NCI-H2196 treated with DMSO at 0.1 percent for 48 hours (cell line): ENCODE results near the gene SLCO3A1.

Source experiments
- DNase-seq: peaks from one replicate; lab custom pipeline; 2025; ENCODE audit not compliant: unreplicated experiment; lab: John Stamatoyannopoulos, UW

Gene SLCO3A1

DNA sequence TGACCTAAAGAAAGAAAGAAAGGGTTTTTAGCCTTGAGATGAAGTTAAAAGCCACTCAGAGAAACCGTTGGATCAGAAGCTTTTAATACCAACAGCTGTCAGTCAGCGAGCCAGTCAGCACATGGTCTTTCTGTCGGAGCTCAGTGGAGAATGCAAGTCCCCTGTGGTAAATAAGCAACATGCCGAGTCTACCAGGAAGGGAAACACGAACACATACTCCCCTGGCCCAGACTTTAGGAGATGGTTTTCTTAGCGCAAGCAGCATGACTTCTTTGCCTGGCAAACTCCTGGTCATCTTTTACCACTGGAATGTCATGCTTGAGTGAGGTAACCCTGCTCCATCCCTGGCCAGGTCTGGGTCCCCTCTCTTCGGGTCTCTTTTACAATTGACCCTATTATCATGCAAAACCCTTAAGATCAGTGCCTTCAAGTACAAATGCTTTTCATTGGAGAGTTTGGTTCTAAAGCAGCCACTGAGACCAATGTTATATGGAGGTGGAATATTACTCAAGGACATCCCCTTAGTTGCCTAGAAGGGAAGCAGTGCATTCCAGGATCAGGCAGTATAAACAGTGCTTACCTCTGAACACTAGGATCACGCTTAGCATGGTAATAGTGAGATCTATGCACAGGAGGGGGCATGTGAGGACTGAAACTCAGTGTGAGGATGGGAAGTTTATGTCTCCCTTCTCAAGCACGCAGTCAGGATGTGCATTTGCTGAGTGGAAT, 28.2 kb downstream of the SLCO3A1 start:
- no peak for DNase-seq

DNA sequence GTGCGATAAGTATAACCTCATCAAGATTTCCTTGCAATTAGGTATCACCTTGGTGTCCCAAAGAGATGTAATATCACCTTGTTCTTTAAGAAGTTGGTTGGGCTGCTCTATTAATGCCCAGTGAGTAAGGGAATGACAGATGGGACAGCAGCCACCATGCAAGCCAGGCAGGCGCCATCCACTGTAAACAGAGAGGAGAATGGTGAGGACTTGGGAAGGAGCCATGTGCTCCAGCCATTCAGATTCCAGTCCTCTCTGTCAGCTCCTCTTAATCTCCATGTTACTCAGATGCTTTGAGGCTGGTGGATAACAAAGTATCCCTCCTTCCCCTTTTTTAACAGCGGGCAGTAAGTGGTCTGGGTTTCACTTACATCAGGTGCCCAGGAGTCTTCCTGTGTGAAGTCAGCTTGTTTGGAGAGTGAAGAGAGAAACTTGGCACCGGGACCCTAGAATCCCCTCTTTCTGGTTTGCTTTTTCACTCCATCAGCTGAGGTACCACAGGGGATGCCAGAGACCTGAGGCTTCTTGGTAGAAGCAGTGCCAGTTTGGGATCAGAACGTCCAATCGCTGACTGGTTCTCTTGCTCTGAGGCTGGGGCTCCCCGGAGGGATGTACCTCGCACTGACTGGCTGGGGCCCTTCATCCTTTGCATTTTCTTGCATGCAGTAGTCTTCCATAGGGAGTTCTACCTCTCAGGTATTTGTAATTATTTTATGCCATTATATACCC, 29.5 kb downstream of the SLCO3A1 start:
- no peak for DNase-seq

DNA sequence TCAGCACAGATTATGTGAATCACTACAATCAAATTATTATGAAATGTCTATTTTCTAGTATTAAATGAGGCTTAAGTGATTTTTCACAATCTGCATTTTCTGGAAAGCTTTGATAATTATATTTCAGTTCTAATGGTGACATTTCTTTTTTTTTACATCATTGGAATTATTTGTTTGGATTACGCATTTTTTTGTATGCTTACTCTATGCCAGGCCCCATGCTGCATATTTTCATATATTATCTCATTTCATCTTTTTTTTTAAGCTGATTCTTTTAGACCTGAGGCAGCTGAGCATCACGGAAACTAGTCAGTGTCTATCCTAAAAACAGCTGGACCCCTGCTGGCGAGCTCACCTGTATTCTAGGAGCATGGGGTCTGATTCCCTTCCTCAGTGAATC, 31.1 kb downstream of the SLCO3A1 start:
- DNase-seq: no peak

DNA sequence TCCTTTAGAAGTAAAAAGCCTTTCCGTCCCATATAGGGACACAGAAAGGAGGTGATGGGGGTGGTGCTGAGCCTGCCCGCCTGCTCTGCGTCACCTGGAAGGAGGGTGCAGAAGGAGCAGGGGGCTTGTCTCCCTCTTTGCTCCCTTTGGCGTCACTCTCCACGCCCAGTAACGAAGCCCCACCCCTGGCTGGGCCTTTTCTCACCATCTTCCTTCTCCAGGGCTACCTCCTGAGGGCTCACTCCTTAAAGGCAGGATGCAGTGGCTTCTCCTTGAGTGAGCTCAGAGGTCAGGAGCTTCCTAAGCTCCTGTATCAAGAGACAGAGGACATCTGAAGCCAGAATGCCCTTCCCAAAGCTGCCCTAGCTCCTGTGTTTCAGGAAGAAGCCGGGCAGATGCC, 31.5 kb downstream of the SLCO3A1 start:
- no peak for DNase-seq

DNA sequence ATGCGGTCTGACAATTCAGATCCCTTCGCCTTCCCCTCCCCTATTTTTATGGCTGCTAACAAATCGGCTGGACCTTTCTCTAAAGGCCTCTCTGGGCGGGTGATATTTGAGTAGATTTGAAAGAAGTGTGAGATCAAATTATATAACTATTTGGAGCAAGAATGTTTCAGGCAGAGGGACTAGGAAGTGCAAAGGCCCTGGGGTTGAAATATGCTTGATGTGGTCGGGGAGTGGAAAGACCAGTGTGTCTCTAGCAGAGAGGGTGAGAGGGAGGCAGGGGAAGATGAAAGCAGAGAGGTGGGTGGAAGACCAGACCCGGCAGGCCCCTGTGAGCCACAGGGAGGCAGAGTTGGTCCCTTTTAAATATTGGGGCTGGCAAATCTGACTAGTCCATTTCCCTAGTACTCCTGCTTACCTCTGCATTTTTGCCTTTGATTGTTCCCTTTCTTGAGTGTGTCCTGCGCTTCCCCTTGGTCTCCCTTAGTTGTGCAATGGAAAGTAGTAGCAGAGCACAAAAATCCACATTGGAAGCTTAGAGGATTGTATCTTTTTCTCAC, 32.3 kb downstream of the SLCO3A1 start:
- no peak for DNase-seq

DNA sequence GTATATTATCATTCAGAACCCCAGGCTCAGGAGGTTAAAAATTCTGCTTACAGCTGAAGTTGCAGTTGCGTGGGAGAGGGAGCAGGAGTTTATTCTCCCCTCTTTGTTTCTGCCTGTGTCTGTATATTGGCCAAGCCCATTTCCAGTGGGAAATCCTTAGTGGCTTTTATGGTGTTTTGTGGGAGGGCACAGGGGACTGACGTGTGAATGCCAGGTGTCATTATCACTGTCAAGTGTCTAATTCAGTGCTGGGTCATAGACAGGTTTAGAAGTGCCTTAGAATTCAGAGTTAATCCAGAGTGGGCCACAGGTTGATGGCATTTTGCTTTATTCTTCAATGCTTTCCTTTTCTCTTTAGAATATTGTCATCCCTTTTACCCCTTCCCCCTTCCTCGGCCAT, 33.4 kb downstream of the SLCO3A1 start:
- no peak for DNase-seq

DNA sequence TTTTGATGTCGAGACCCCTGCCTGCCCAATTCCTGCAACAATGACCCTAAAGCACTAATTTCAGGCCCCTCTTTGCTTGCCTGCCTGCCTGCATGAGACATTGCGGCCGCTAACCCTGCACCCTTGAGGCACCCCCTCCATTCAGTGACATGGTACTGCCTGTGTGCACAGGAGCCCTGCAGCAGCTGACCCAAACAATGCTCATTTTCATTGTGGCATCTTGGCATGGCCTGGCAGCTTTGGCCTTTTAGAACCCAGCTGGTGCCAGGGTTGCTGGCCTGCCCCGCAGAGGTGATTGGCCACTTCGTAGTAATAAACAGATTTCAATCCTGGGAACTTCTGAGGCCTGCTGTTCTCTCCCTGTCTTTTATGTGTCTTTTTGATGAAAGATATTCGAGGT, 33.8 kb downstream of the SLCO3A1 start:
- no peak for DNase-seq

DNA sequence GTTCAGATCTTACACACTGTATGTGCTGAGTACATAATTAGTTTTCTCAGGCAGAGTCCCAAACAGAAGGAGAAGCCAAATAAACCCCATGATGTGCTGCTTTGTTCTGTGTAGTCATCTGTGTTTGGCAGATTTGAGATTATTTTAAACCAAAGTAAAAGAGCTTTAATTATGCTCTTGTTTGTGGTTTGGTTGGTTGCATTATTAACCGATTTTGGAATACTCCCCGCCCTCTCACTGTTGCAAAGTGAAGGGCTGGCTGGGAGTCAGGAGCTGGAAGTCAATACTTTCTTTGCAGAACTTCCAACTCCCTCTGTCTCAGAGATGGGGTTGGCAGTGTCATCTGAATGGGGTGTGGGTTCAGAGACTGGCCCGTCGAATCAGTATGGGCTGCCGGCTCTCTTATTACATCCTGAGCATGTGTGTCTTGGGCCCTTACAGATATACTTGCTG, 34.4 kb downstream of the SLCO3A1 start:
- no peak for DNase-seq

DNA sequence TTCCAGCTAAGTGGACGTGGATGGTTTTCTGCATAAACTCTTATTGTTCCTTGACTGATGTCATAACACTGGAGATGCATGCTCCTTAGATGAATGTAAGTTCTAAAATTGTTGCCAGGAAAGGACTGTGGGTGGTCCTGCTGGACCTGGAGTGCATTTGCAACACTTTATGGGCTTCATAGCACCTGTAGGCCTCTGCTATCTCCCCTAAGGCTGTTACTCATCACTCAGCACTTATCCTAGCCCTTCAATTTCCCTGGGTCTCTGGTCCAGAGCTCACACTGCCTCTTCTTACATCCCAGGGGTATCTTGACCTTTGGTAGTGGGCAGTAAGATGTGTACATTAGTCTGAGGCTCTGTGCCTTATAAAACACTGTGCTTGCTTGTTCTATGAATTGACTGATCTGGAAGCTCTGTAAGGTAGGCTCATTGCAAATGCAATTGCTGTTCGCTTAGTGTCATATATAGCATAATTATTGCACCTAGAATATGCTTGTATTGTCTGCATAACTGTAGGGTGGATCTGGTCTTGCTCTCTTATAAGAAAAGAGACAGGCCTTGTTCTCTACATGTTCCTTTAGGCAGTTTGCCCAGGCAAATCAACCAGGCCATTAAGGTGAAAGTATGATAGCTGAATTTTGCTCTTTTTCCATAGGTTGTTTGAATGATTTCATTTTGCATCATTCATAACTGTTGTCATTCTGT, 35.8 kb downstream of the SLCO3A1 start:
- DNase-seq: no peak

DNA sequence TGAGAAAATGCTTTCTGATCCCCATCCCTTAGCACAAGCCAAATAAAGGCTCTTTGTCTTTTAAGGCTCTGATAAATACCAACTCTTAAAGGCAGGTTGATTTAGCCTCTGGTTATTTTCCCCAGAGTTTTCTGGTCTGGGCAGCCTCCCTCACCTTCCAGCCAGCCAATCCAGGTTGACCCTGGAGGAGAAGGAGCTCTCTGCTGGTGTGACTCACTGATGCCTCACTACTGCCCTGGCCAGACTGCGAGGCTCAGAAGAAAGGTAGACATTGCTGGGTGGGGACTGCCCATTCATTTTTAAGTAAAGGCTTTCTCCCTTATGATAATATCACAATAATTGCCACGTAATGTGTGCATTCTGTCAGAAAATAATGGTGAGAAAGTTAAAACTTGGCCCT, 37.1 kb downstream of the SLCO3A1 start:
- no peak for DNase-seq

DNA sequence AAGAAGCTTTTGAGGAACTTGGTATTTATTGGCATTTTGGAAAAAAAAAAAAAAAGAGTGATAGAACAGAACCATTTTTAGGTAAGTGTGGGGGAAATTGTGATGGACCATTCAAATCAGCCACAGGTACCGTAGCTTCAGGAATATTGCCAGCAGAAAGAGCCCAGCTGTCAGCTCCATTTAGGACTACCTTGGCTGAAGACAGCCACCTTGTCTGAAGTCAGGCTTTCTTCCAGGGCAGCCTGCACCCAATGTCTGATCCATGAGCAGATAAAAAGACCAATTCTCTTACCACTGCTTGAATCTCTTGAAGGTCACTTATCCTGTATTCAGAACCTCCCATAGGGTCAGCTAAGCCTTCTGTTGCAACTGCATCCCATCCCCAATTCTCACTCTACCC, 37.6 kb downstream of the SLCO3A1 start:
- no peak for DNase-seq

DNA sequence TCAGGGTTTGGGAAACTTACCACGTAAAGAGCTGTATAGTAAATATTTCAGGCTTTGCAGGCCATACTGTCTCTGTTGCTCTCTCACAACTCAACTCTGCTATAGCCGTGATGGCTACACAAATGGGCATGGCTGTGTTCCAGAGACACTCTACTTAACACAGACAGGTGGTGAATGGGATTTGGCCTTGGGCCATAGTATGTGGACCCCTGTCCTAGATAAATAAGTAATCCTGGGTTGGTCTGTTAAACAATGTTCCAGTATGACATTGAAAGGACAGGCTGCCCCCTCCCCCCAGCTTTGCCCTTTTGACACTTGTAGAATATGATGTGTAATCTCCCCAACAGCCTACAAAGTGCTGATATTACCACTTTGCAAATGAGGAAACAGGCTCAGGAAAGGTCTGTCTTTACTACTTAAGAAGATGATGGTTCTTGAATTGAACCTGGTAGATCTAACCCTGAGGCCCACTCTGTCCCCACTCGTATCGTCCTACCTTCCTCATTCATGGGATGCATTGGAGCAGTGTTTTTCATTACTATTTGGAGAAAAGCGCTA, 38.4 kb downstream of the SLCO3A1 start:
- no peak for DNase-seq

DNA sequence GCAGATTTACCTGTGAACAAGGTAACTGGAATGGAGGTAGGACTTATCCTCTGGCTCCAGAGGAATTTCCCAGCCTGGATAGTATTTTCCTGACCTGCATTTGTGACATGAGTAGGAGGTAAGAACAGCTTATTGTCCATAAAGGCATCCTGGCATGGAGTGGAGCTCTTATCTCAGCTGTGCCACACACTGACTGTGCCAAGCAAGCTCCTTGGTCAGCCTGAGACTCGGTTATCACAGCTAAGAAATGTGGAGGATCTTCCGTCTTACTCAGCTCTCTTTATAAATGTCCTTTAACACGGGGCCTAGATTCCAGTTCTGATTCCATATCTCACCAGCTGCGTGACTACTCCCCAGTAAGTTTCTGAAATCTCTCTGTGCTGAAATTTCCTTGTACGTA, 38.9 kb downstream of the SLCO3A1 start:
- no peak for DNase-seq

DNA sequence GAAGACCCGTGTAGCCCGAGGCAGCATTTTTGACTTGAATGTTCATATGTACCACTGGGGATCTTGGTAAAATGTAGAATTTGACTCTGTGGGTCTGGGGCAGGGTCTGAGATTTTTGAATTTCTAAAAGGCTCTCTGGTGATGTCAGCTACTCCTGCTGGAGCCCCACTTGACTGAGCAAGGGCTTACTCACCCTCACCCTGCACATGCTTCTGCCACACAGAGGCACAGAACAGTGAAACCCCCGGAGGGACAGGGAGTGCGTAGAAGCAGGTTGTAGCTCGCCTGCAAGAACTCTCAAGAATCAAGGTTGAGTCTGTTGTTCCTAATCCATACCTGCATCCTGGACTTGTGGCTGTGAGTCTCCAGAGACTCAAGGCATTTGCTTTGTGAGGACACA, 41.1 kb downstream of the SLCO3A1 start:
- DNase-seq: no peak

DNA sequence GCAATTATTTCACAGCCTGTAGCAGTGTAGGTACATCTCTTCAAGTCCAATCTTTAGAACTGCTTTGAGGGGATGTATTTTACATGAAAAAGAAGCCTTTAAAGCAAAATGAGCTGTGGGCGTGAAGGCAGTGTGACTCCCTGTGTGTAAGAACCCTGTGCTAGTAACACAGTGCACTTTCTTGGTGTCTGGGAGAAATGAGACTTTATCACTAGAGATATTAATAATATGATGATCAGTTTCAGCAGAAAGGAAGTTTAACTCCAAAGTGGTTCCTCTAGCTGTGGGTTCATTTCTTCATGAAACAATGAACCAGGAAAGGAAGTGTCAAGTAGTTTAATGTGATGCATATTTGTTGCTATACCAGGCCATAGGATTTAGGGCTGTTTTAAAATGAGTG, 41.5 kb downstream of the SLCO3A1 start:
- no peak for DNase-seq

DNA sequence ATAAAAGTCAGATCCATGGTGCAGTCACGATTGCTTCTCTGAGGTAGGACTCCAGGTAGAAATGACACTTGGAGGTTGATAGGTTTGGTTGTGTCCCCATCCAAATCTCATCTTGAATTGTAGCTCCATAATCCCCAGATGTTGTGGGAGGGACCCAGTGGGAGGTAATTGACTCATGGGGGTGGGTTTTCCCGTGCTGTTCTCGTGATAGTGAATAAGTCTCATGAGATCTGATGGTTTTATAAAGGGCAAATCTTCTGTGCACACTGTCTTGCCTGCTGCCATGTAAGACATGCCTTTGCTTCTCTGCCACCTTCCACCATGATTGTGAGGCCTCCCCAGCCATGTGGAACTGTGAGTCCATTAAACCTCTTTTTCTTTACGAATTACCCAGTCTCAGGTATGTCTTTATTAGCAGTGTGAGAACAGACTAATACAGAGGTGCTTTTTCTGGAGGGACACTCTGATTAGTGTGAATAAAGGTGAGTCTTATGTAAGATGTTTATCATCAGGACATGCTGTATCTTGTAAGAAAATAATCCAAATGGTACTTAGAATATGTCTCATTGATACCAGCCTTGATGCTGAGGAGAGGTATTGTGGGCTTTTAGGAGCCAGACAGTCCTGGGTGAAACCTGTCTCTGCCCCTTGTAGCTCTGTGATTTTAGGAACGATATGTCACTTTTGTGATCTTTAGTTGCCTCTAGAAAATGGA, 43.0 kb downstream of the SLCO3A1 start:
- no peak for DNase-seq

DNA sequence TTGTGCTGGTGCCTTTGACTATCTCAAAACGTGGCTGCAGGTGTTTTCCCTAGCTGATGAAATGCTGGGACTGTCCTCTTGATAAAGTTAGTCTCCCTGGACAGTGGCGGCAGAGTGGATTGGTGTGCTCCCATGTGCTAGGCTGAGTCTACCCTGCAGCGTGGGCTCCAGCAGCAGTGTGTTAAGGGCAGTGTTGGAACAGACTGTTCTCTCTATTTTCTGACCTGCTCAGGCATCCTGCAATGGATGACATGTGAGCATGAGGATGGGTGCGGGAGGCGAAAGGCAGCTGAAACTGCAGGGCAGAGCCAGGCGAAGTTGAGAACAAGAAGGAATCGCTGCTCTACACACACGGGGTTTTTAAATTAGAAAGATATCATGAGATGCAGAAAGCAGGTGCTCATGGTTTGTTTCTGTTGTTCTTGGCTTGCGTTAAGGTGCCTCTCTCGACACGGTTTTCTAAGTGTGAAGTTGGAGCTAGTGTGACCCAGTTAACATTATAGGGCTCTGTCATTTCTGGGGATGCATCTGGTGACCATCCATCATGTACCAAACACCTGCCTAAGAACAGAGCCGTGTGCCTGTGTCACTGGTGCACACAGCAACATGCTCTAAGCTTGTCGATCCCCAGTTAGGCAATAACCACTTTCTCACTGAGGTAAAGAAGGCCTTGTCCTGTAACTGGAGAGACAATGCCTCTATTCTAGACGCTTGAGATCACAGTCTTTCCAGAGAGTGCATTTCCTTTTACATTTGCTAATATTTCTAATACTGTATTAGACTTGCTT, 44.3 kb downstream of the SLCO3A1 start:
- no peak for DNase-seq

DNA sequence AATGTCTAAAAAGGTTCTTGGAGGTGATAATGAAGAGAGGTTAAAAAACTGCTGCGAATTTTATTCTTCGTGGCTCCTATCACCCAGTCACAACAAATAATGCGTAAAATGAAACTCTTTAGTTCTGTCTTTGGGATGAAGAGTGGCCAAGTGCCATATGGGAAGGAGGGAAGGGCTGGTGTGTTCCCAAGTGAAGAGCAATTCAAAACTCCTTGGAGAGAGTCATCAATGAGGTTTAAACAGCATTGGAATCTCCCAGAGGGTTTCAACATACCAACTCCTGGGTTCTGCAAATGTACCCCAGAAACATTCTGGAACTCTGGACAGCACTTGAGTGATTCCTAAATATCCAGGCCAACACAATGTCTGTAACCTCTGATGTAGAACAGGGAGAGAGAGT, 45.3 kb downstream of the SLCO3A1 start:
- no peak for DNase-seq

DNA sequence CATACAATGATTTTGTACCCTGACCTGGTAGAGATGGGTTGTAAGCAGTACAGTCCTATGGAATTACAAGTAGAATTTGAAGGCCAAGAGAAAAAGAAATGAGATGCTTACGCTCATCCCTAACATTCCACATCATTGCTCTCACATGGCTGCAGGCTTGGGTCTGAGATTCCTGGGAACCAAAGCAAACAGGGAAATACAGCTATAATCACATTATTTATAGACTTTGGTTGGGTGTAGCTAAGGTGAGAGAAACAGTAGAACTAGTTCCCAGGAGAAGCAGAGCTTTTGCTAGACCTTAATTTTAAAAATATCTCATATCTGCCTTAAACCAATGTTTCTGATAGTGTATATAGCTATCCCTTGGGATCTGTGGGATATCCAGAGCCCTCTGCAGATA, 51.4 kb downstream of the SLCO3A1 start:
- no peak for DNase-seq

DNA sequence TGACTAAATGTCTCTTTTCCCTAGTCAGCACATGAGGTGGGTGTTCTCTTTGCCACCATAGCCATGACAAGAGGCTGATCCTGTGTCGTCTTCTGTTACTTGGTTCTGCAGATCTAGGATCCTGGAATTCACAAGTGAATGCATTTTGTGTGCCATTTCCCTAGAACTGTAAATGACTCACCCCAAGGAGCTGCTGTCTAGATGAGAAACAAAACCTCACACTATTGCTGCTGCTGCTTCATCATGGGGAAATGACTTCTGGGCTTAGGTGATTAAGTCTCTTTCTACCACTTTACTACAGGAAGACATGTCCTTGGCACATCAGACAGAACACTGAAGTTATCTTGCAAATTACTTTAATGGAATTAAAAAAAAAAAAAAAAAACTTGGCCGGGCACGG, 54.9 kb downstream of the SLCO3A1 start:
- no peak for DNase-seq
